Measurements from ENCODE around the gene NME8. TPM values are rescaled to one million over a fixed set of nuclear protein-coding genes. Genes with fewer than 3 reads are reported as not detected.

NME8 gene
- polyA plus RNA-seq, 2 of the 4 experiments (the other 2 are of a cell fraction): not detected

DNA sequence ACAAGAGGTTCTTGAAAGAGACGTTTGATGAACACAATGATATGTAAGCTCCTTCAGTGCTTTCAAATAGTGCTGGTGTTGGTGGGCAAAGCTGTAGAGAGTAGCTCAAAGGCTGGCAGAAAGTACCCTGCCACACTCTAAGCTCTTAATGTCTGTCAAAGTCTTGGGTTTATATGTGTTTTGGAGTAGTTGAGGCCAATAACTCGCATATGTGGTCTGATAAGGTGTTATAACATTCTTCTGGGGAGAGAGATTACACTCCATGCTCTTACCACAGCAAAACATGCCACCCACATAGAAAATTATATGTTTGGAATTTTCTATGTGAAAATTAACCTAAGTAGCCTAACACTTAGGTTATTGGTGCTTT is 30.8 kb upstream of the NME8 start:
- Histone ChIP-seq H3K9me3 (peaks cover 16% of the 10 kb centered on the region; the same call in 2 of the 3 replicates), H3K27ac (no peak overlapping the region), H3K4me2 (no peak overlapping the region), H3K4me3 (no peak overlapping the region), H3K4me1 (peaks cover 4% of the 10 kb centered on the region; the same call in 1 of the 3 replicates)
- CTCF ChIA-PET: interaction anchor here (1.2 to 2.0 kb wide), 2 partner anchors 16 to 36 kb away, joined by 3 to 11 read pairs; no protein-coding TSS in a partner anchor
- WGBS (ENCODE audit: missing lambda C conversion rate): 16% methylated on average over 2 of the region's 2 CpGs
- no peak for DNase-seq (ENCODE audit: low read depth in 1 of 2, low spot score in 1 of 2)
- POLR2A ChIA-PET: no interaction called here
- ATAC-seq: no peak
- FAIRE-seq: no peak
- TF ChIP-seq FOSL2 (IDR thresholded peaks at IDR 0.05) (no peak), FOSL2 (CRISPR knock-in tag; IDR thresholded peaks at IDR 0.05) (no peak), GATA3 (IDR thresholded peaks at IDR 0.05; ENCODE audit: borderline replicate concordance) (no peak), RARB (CRISPR knock-in tag; IDR thresholded peaks at IDR 0.05) (no peak), RNF2 (IDR thresholded peaks at IDR 0.05; ENCODE audit: borderline replicate concordance, low read depth) (no peak), NFE2L2 (conservative IDR thresholded peaks at IDR 0.05; ENCODE audit: low read length) (no peak), FOXS1 (CRISPR knock-in tag; IDR thresholded peaks at IDR 0.05) (no peak), CBX2 (IDR thresholded peaks at IDR 0.05; ENCODE audit: borderline replicate concordance, low read depth) (no peak), SREBF2 (IDR thresholded peaks at IDR 0.05) (no peak), ZSCAN20 (CRISPR knock-in tag; IDR thresholded peaks at IDR 0.05) (no peak), CEBPB (IDR thresholded peaks at IDR 0.05) (no peak), SMC3 (IDR thresholded peaks at IDR 0.05) (no peak), NPAS2 (CRISPR knock-in tag; IDR thresholded peaks at IDR 0.05; ENCODE audit: borderline replicate concordance) (no peak), TP53 (CRISPR knock-in tag; IDR thresholded peaks at IDR 0.05) (no peak), POLR2AphosphoS2 (conservative IDR thresholded peaks at IDR 0.05; ENCODE audit: low read length) (no peak), ZNF302 (CRISPR knock-in tag; IDR thresholded peaks at IDR 0.05) (no peak), HDAC2 (IDR thresholded peaks at IDR 0.05) (no peak)
- TF ChIP-seq, protein P1, sequence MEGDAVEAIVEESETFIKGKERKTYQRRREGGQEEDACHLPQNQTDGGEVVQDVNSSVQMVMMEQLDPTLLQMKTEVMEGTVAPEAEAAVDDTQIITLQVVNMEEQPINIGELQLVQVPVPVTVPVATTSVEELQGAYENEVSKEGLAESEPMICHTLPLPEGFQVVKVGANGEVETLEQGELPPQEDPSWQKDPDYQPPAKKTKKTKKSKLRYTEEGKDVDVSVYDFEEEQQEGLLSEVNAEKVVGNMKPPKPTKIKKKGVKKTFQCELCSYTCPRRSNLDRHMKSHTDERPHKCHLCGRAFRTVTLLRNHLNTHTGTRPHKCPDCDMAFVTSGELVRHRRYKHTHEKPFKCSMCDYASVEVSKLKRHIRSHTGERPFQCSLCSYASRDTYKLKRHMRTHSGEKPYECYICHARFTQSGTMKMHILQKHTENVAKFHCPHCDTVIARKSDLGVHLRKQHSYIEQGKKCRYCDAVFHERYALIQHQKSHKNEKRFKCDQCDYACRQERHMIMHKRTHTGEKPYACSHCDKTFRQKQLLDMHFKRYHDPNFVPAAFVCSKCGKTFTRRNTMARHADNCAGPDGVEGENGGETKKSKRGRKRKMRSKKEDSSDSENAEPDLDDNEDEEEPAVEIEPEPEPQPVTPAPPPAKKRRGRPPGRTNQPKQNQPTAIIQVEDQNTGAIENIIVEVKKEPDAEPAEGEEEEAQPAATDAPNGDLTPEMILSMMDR (IDR thresholded peaks at IDR 0.05): no peak
- TF ChIP-seq, protein P2, sequence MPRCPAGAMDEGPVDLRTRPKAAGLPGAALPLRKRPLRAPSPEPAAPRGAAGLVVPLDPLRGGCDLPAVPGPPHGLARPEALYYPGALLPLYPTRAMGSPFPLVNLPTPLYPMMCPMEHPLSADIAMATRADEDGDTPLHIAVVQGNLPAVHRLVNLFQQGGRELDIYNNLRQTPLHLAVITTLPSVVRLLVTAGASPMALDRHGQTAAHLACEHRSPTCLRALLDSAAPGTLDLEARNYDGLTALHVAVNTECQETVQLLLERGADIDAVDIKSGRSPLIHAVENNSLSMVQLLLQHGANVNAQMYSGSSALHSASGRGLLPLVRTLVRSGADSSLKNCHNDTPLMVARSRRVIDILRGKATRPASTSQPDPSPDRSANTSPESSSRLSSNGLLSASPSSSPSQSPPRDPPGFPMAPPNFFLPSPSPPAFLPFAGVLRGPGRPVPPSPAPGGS (IDR thresholded peaks at IDR 0.05): no peak

- TF ChIP-seq RAD21 (conservative IDR thresholded peaks at IDR 0.05 in 1 of 2, IDR thresholded peaks at IDR 0.05 in 1 of 2): no peak
- no peak for TF ChIP-seq SMC3 (IDR thresholded peaks at IDR 0.05)
- no peak for TF ChIP-seq CBX8 (IDR thresholded peaks at IDR 0.05)
- peak; percentile 49 for TF ChIP-seq MAFK (IDR thresholded peaks at IDR 0.05; ENCODE audit: partially characterized antibody)
- TF ChIP-seq HDAC2 (IDR thresholded peaks at IDR 0.05): no peak
- no peak overlapping the region for H3K4me3 ChIP-seq
- H3K9me3 ChIP-seq: peaks cover 16% of the 10 kb centered on the region; the same call in 2 of the 3 replicates
- CTCF ChIA-PET: interaction anchor here (2.0 kb wide), 1 partner anchor 16 kb away, joined by 11 read pairs; no protein-coding TSS in a partner anchor
- POLR2A ChIA-PET: no interaction called here
- no peak overlapping the region for H3K4me2 ChIP-seq
- 32% methylated on average over 5 of the region's 5 CpGs for WGBS (ENCODE audit: missing lambda C conversion rate)
- peaks cover 4% of the 10 kb centered on the region; the same call in 1 of the 3 replicates for H3K4me1 ChIP-seq
- no peak for ATAC-seq
- no peak overlapping the region for H3K27ac ChIP-seq
- no peak for DNase-seq (ENCODE audit: low read depth in 1 of 2, low spot score in 1 of 2)
- no peak for FAIRE-seq
These were observed 30.2 kb upstream of the NME8 start for GRCh38 chr7:37817996-37818720.
